HG03159 (cell line): ENCODE results near the gene FBXO31.

Source experiments
- ATAC-seq: cut with Tn5 transposase; IDR thresholded peaks from one replicate; pipeline ENCODE4 v1.9.1; 2021; ENCODE audit warnings: mild to moderate bottlenecking, moderate library complexity; ENCODE audit not compliant: unreplicated experiment

Gene FBXO31

GRCh38 chr16:87330646-87331045 is 52.9 kb downstream of the FBXO31 start:
- no peak for ATAC-seq

- no peak for ATAC-seq
Measured at GRCh38 chr16:87330257-87330624, 53.3 kb downstream of the FBXO31 start.

DNA sequence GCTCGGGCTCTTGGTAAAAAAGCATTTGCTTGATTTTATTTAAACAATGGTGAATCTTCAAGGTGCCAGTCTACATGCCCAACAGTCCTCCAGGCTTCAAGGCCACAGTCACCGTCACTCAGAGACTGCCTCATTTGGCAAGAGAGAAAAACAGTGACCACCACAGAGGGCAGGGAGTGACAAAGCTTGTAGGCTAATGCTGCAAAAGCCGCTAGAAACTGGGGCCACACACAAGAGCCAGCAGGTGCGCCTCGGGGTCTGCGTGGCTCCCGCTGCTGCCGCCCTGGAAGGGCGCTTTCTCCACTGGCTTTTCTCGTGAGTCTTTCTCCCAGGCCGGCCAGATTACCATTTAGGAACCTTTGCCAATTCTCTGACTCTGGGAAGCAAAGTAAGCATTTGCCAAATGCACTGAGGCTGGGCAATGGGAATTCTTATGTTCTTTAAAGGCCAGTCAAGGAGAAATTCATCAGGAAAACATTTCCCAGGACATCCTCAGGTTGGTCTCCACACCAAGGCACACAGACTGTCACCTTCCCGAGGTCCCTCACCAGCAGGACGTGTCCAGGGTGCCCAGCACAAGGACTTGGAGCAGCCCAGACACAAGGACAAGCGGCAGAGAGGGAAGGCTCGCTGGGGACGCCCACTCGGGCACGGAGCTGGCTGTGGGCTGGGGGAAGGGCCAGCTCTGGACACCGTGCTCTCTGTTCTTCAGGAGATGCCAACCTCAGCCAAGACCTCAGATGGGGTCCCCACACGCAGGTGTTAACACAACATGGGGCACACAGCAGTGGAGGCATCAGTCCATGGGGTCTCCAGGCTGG is 53.9 kb downstream of the FBXO31 start:
- ATAC-seq, result no peak

- ATAC-seq, result no peak
Measured at GRCh38 chr16:87328846-87329245, 54.7 kb downstream of the FBXO31 start.

DNA sequence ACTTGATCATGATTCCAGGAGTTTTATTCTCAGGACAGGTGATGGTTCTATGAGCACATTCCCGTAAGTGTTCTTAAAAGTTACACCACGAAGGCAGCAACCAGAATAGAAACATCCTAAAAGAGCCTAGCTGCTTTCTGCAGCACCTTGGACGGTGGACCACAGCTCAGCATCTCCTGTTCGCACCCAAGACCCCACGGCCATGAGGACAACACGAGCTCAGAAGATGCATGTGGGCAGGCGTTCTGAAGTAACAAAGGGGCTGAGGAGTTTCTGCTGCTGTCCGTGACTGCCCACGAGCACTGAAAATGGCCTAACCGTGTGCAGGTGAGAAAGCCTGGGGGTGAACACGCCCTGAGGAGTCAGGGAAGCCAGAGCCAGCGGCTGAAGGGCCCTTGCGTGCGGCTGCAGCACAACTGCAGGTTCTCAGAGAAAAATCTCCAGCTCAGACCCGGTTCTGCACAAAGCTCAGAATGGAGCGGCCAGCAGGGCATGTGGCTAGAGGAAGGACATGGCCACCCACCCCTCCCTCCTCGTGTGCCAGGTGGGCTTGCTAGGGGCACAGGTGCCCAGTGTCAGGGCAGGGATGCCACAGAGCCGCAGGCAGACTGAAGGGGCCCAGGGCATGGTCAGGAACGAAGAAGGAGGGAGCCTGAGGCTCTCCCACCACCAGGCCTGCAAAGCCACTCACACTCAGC is 55.6 kb downstream of the FBXO31 start:
- ATAC-seq, result no peak

DNA sequence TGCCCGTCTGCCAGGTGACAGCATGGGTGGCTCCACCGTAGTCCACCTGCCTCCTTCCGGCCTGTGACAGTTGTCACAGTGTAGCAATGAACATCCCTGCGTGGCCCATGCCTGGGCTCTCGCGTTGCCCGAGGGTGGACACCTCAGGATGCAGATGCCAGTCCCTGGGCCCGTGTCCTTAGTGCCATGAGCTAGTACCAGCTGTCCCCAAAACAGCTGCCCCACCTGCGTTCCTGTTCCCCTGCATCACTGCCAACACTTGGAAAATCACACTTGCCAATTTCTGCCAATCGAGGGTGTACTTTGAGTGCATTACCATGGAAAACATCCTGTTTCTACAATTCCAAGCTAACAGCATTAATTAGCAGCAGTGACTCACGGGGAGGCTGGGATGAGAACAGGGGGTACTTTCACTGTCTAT is 57.4 kb downstream of the FBXO31 start:
- no peak for ATAC-seq

- ATAC-seq, result no peak
Measured at GRCh38 chr16:87325423-87325858, 58.1 kb downstream of the FBXO31 start.

GRCh38 chr16:87324411-87325275 is 58.9 kb downstream of the FBXO31 start:
- no peak for ATAC-seq

DNA sequence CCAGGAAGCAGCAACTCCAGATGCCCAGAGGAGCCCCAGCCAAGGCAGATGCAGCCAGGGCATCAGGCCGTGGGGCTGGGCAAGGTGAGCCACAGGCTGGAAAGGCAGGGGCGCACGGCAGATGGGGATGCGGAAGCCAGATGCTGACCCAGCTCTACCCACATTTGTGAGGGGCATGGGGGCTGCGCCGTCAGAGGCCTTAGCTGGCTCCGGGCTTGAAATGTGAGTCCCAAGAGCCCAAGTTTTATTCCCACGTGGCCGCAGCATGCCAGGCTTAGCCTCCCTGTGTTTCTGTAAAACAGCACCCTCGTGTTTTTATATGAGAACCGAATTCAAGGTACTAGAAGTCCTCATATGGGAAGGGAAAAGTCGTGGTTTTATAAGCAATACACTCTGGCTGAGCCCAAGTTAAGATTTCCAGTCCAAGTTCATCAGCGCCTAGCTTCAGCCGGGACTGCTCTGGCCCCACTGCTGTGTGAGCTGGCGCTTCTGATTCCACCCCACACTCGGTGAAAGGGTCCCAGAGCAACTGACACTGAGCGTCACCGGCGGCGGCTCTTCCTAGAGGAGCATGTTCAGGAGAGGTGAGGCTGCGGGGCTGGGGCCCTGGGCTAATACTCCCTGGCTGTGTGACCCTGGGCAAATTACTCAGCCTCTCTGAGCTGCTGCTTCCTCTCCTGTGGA is 59.7 kb downstream of the FBXO31 start:
- no peak for ATAC-seq

DNA sequence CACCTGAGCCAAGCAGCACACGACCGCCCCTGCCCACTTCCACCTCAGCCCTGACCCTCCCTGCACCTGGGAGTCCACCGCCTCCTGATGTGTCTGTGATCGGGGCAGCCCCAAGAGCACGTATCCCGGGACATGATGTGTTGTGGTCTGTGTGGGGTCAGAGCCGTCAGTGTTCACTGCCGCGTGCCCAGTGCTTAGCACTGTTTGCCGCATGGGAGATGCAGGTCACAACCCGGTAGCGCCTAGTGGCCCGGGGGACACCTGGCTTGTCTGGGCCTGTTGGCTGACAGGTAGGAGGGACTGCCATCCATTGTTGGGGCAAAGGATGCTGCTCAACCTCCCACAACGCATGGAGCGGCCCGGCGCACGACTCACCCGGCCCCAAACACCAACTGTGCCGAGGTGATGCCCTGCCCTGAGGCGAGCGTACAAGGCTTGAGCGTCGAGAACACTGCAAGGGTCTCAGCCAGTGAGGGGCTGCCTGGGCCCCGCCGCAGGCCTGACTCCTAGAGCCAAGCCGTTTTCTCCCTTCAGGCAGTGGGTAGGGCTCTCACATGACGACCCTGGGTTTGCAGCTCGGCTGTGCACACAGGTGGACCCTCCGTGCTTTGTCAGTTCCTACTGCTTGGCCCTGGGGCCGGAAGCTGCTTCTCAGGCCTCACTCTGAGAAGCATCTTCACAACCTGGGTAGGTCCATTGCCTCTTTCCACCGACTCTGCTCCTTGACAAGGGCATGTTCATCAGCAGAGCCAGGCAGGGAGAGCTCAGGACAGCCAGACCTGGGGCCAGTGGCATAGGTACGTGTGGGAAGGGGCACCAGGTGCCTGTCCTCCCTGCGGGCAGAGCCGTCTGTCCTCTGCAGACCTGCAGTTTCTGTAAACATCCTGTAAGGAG is 60.5 kb downstream of the FBXO31 start:
- ATAC-seq, result no peak

GRCh38 chr16:87322360-87322759 is 61.2 kb downstream of the FBXO31 start:
- no peak for ATAC-seq

DNA sequence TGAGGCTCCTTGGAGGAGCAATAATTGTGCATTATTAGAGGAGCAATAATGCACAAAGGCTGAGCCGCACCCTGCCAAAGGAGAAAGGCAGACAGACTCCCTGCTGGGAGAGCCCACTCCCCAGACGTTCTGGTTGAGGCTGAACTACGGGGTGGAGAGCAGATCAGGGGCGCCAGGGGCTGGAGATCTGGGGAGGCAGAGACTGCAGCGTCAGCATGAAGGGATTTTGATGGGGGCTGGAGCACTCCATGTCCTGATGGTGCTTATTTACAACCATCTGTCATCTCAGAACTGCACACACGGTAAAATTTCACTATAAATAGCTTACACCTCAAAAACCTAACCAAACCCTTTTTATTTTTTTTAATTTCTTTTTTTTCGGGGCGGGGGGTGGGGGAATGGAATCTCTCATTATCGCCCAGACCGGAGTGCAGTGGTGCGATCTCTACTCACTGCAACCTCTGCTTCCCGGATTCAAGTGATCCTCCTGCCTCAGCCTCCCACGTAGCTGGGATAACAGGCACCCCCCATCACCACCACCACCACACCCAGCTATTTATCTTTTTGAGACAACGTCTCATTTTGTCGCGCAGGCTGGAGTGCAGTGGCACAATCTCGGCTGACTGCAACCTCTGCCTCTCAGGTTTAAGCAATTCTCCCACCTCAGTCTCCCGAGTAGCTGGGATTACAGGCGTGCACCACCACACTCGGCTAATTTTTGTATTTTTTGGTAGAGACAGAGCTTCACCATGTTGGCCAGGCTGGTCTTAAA is 62.1 kb downstream of the FBXO31 start:
- no peak for ATAC-seq

DNA sequence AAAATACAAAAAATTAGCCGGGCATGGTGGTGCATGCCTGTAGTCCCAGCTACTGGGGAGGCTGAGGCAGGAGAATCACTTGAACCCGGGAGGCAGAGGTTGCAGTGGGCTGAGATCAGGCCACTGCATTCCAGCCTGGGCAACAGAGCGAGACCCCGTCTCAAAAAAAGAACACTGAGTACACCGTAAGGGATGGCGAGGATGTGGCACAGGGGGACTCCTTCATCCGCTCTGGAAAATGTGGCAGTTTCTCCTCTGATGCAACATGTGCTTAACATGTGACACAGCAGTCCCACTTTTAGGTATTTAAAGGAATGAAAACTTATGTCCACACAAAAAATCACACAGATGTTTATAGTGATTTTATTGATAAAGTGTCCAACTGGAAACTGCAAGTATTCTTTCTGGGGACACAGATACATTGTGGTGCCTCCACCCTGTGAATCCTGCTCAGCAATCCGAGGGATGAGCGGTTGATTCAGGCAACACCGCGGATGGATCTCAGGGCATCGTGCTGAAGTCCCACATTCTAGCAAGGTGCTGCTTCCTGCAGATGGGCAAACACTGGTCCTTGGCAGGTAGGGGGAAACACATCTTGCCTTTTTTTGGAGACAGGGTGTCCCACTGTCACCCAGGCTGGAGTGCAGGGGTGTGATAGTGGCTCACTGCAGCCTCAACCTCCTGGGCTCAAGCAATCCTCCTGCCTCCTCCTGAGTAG is 62.9 kb downstream of the FBXO31 start:
- no peak for ATAC-seq

GRCh38 chr16:87319997-87320491 is 63.5 kb downstream of the FBXO31 start:
- ATAC-seq, result no peak

GRCh38 chr16:87319011-87319410 is 64.6 kb downstream of the FBXO31 start:
- no peak for ATAC-seq

GRCh38 chr16:87317750-87318644 is 65.6 kb downstream of the FBXO31 start:
- peak; percentile 25 for ATAC-seq
